HEK293 (cell line): Measurements from ENCODE around the gene PHOX2B.

Experiments used
- ZNF121 ChIP-seq: fragments of 450-650 bp; formaldehyde crosslinking; IDR thresholded peaks from 2 replicates; pipeline ENCODE4 v1.5.1; 2016; ENCODE audit warnings: missing biosample characterization, missing genetic modification characterization
- ZNF311 ChIP-seq: fragments of 450-650 bp; formaldehyde crosslinking; IDR thresholded peaks from 2 replicates; pipeline ENCODE4 v1.5.1; 2017; ENCODE audit warnings: missing biosample characterization, missing genetic modification characterization, borderline replicate concordance

DNA sequence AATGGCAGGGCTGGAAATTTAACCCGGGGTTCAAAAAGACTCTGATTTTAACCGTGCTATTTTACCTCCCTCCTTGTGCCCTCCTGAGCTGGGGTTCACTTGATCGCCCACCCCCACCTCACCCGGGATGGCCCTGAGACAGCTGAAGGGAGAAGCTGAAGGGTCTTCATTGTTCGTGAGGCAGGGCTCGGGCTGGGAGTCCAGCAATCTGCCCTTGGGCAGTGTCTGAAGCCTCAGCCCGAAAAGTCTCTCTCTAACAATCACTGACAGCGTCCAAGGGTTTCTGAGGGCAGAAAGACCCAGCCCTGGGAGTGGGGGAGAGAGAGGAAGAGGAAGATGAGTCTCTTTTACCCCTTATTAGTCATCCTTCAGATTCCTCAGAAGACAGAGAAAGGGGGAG is 39.4 kb upstream of the PHOX2B start:
- TF ChIP-seq ZNF311 (tag by site-specific recombination) (no peak), ZNF121 (tag by site-specific recombination) (no peak)
